HG03060 (cell line): ENCODE data around the gene SF3B1.
"Not testable (repeated sequence)": the region's sequence is repeated elsewhere in the genome, so short reads cannot be mapped to it uniquely, and the experiment has no call there.

Experiments
- ATAC-seq: cut with Tn5 transposase; IDR thresholded peaks from one replicate; pipeline ENCODE4 v1.9.1; 2021; ENCODE audit warnings: low read depth, moderate number of reproducible peaks; ENCODE audit not compliant: unreplicated experiment

SF3B1 gene

DNA sequence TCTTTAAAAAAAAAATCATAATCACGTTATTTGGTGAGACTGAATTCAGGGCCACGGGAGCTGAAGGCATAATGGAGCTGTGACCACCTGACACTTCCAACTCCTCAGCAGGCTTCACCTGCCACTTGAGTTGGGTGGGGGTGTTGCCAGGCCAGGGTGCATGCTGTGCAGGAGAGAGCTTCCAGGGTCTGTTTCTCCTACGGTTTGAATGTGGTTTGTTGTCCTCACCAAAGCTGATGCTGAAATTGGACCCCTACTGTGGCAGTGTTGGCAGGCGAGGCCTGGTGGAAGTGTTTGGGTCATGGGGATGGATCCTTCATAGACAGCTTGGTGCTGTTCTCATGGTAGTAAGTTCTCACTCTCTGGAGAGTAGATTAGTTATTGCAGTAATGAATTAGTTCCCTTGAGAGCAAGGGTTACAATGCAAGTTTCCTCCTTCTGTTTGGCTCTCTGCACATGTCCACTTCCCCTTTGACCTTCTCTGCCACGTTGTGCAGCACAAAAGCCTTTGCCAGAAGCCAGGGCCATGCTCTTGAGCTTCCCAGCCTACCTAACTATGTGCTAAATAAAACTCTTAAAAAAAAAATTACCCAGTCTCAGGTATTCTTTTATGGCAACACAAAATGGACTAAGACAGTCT, 86.0 kb downstream of the SF3B1 start:
- ATAC-seq: no peak

GRCh38 chr2:197345846-197346370, 88.9 kb downstream of the SF3B1 start:
- ATAC-seq: no peak

DNA sequence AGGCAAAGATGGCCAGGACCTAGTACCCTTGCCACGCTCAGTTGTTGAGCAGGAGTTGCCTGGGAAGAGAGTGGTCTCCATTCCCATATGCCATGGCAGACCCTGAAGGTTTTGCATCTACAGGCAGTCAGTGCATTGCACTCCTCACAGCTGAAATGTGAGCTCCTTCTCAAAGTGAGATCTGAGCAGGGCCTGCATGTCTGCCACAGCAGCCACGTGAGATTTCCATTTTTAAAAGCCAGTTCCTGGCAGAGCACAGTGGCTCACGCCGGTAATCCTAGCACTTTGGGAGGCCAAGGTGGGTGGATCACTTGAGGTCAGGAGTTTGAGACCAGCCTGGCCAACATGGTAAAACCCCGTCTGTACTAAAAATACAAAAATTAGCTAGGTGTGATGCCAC, 90.9 kb downstream of the SF3B1 start:
- ATAC-seq: not testable (repeated sequence)

- ATAC-seq: no peak
Observed at GRCh38 chr2:197340591-197340990, 94.2 kb downstream of the SF3B1 start.
